H4 (cell line): Measurements from ENCODE around the gene ECI1. TPM values are rescaled to one million over a fixed set of nuclear protein-coding genes. Genes with fewer than 3 reads are reported as not detected.

Source experiments
- DNase-seq: peaks from one replicate; pipeline ENCODE4 v3.0.0-alpha.2; 2015; ENCODE audit warnings: low spot score
- total RNA-seq: library from RNA; depleted of rRNA; stranded (reverse); fragments of >200 nt; shearing (Covaris generic); gene quantifications from 2 replicates; pipeline ENCODE4 v1.2.3, GENCODE V29; 2014; rRNA removed

The ECI1 gene
- total RNA-seq = 37.6 and 48.8 TPM in 2 replicates

DNA sequence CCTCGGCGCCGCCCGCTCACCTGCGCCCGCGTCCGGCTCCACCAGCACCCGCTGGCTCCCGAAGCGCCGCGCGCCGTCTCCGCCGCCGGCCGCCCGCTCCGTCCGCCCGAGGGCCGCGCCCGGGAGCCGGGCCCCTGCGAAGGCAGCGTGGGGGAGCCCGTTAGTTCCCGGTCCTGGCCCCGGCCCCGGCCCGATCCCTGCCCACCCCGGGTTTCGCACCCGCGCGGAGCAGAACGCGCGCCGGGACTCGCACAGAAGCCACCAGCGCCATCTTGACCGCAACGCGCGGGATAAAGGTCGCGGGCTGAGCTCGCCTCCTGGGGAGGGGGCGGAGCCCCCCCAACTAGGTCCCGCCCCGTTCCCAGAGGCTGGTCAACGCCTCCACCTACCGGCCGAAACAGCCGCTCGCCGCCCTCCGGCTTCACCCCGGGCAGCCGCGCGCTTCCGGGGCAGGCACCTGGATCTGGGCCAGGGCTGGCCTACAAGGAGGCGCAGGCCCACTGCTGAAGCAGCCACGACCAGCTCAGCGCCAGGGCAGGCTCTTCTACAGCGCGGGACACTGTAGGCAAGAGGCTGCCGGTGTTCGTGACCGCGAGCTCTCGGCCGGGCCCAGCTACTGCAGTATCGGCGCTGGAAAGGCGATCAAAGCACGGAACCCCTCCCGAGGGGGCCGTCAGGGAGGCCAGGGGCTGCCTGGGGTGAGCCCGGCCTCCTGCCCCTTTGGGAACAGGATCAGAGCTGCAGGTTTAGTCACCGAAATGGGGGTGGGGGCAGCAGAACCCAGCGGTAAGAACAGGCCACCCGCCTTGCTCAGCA, at the start of gene ECI1:
TSS of gene ECI1 (minus strand) at position 292 of the 816 bp plus-strand sequence. CDS start at position 271, 21 bp downstream.
- DNase-seq = peak; percentile 88

GRCh38 chr16:2299915-2300192, 48.5 kb upstream of the ECI1 start:
- DNase-seq = no peak

DNA sequence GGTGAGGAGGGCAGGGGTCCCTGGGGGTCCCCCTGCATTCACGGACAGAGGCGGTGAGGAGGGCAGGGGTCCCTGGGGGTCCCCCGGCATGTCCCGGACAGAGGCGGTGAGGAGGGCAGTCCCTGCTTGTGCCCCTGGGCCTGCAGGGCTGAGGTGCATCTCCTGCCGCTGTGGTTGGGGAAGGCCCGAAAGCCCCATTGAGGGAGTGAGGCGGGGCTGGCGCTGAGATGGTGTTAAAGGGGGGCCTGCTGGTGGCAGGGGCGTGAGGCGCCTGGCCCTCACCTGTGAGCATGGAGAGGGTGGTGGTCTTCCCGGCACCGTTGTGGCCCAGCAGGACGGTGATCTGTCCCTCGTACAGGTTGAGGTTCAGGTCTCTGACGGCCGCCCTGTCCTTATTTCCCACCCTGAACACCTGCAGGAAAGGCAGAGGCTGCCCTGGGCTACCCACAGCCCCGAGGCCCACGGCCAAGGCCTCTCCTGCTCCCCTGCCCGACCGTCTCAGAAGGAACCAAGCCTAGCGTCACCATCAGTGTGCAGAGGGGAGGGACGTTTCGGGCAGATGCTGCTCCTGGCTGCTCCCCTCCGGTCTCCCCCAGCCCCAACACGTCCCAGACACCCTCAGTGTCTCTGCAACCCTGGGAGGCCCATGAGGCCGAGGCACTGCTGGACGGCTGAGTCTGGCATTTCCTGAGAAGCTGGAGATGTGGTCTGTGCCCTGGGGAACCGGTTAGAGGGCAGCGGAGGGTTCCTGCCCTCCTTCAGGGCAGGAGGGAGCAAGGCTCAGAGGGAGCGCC, 47.9 kb upstream of the ECI1 start:
- DNase-seq = no peak

- no peak for DNase-seq
Observed at GRCh38 chr16:2298621-2299020, 47.2 kb upstream of the ECI1 start.

GRCh38 chr16:2297506-2297860, 46.1 kb upstream of the ECI1 start:
- DNase-seq = no peak

DNA sequence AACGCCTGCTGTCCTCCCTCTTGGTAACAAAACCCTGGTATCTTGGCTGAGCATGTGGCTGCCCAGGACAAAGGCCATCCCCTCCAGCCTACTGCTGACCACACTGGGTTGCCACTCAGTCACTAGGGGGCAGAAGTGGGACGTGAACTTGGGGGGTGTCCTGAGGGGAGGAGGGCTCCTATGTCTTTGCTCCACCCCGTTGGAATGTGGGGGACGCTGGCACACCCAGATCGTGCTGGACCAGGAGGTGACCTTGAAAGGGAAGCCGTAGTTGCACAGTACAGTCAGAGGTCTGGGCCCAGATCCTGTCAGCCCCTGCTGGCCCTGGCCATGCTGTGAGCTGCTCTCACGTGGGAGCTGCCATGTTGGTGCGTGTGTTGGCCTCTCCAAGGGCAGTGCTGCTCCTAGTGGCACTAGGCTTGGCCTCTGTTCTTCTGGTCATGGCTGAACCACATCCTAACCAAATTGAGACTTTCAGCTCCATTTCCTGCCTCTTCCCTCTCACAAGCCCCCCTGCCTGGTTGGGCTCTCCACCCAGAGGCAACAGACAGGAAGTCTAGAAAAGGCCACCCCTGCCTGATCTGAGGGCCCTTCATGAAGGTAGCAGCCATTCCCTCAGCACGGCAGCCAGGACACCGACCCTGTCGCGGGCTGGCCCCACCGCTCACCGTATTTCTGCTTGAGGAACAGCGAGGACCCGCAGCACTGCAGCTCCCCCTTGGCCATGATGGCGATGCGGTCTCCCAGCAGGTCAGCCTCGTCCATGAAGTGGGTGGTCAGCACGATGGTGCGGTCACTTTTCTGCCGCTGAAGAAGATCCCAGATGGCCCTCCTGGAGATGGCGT, 45.5 kb upstream of the ECI1 start:
- peak; percentile 44 for DNase-seq

DNA sequence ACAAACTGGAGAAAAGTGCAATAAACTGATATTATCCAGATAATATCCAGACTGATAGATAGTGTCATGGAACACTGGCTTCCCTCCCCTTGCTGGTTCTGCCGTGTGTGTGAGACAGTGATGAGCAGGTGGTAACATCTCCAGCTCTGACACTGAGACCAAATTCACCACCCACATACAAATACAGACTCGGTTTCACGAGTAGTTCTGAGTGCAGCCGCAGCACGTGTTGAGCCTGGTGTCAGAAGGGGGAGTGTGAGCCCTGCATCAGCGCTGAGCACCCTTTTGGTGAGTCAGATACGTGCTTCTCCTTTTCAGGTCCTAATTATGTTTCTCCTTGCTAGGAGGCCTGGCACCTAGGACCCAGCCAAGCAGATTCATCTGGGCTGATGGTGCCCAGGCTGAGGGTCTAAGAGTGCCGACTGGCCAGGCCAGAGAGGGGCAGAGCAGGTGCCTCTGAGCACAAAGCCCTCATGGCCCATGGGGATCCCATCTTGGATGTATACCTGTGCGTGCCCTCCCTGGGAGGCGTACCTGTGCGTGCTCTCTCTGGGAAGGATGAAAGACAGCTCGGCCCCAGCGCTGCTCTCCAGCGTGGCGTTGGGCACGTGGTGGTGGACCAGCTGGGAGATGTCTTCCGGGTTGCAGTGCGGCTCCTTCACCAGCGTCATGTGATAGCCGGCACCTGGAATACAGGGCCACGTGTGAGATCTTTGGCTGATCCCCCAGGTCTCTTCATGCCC, 43.8 kb upstream of the ECI1 start:
- DNase-seq = no peak

DNA sequence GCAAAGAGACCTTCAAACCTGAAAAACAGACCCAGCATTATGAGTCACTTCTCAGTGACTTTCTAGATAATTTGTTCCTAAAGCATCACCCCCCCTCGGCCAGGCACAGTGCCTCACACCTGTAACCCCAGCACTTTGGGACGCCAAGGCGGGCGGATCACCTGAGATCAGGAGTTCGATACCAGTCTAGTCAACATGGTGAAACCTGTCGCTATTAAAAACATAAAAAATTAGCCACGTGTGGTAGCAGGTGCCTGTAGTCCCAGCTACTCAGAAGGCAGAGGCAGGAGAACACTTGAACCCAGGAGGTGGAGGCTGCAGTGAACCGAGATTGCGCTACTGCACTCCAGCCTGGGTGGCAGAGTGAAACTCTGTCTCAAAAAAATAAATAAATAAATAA, 40.8 kb upstream of the ECI1 start:
- no peak for DNase-seq

DNA sequence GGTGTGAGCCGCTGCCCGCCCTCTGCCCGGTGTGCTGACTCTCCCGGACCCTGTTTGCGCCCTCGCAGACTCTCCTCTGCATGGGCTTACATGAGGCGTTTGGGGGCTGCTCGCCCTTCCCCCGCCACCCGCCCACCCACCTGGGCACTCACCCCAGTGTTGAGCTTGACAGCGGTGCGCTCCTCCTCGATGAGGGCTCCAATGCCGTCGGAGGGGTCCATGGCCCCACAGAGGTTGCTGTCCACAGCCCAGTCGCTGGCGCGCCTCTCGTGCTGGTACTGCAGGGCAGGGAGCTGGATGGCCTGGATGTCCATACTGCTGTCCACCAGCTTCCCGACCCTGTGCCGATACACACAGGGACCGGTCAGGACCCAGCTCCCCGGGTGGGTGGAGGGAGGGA, 37.9 kb upstream of the ECI1 start:
- DNase-seq = no peak

DNA sequence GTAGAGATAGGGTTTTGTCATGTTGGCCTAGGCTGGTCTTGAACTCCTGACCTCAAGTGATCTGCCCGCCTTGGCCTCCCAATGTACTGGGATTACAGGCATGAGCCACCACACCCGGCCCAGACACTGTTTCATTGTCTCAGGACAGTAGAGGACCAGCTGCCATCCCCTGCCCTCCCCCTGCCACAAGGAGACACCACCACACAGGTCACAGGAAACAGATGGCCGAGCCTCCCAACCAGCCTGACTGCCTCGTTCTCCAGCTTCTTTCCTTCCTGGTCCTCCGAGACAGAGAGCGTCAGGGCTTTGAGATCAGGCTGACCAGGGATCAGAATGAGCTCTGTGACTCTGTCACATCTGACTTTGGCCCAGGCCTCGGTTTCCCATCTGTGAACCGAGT, 37.3 kb upstream of the ECI1 start:
- no peak for DNase-seq

DNA sequence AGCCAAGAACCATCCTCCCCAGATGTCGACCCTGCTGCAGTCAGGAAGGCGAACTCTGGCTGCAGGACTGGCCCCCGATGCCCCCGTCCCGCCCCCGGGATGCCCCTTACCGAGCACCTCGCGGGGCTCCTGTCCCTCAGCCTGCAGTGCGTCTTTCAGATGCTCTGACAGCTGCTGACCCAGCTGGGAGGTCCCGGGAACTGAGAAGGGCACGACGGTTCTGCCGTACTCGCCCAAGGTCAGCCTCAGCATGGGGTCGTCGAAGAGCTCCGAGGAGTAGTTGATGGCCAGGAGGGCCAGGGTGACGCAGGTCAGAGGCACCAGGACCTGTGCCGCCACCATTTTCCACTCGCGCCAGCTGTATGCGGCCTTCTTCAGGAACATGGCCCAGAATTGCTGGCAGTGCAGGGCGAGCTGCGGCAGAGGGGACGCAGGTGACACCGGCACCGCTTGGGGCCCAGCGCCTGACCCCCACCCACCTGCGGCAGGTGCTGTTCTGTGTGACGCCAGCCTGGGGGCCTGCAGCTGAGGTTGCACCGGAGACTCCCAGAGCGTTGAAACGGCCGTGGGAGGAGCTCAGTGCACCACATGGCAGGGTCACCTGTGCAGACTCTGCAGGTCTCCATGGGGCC, 36.6 kb upstream of the ECI1 start:
- no peak for DNase-seq

DNA sequence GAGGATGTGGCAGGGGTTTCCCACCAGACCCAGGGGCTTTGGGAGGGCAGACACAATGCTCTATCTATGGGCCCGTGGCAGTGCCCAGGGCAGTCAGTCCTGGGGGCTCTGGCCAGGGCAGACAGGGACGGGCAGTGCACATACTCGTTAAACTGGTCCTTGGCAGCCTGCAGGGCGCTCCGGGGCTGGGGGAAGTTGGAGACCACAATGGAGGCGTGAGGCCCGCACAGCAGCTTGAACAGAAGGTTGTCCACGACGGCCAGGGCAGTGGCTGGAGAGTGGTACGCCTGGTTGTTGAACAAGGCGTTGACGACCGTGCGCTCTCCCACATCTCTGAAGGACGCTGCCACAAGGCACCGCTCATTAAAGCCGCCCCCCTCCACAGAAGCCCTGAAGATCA, 35.2 kb upstream of the ECI1 start:
- DNase-seq = no peak

DNA sequence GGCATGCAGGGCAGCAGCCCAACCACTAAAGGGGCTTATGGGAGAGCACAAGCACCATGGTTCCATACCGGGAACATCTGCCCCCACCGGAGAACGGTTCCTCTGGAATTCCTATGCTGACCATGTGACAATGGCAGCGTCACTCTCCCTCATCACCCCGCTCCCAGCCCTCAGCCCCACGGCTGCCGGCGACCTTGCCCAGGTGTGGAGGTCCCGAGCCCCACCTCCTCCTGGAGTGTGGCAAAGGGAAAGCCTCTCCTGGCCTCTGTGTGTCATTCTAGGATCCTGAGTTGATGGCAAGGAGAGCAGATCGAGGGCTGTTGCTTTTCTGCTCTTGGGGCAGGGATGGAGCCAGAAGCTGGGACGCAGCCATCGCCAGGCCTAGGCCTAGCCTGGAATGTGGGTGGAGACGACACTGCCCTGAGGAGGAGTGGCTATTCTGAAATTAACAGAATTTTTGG, 34.4 kb upstream of the ECI1 start:
- DNase-seq = no peak

DNA sequence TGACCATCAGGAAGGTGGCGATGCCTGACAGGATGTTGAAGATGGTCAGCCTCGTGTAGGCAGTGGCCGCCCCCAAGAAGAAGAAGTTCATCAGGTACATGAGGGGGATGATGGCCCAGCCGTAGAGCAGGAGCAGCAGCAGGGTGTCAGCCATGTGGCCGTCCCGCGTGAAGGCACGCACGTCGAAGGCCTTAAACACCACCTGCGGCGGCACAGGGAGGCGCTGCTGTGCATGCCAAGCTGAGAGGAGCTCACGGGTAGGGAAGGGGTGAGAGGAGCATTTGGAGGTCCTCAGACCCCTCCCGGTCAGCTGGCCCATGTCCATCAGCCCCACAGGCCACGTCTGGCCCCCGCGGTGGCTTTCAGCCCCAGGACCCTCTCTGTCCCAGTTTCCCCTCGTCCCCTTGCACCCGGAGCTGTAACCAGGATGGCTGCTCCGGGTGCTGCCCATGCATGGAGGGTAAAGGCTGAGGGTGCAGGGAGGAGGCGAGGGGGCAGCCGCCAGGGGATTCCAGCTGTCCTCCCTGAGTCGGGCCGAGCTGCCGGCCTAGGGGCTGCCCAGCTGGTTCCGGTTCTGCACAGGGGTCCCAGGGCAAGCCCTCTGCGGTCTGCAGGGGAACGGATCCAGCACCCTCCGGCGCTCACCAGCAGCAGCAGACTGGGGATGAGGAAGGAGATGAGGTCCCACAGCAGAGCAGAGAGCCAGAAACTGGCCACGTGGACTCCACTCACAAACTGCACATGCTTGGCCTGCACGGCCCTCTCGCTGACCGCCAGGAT, 33.6 kb upstream of the ECI1 start:
- DNase-seq = no peak

DNA sequence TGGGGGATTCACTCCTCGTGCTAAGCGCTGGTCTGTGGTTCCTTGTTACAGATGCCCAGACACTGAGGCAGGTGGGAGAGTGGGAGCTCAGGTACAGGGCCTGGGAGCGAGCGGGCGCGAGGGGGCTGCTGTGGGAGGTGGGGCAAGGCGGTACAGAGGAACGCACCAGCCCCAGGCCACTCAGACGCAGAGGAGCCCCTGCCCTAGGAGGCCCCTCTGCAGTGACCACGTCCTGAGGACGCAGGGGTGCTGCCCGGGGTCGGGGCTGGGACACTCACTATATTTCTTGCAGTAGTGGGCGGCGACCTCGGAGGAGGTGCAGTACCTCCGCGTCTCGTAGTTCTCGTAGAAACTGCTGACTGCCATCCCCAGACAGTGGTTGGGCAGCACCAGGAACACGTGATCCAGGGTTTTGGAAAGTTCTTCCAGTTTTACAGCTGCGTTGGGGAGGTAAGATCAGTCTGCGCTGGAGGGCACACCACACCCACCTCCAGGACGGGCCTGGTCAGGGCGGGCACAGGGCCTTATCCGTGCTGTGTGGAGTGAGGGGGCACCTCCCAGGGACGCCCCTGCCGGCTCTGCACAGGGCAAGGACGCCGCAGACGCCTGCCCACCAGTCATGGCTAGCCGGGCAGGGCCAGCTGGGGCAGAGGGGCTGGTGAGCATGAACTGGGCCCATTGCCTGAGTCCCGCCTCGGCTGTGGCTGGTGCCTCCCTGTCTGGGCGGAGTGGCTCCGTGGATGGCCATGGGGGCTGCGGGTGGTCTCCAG, 32.8 kb upstream of the ECI1 start:
- no peak for DNase-seq

- DNase-seq = no peak
Observed at GRCh38 chr16:2282866-2283555, 31.6 kb upstream of the ECI1 start.

GRCh38 chr16:2282262-2282661, 30.9 kb upstream of the ECI1 start:
- DNase-seq = no peak

DNA sequence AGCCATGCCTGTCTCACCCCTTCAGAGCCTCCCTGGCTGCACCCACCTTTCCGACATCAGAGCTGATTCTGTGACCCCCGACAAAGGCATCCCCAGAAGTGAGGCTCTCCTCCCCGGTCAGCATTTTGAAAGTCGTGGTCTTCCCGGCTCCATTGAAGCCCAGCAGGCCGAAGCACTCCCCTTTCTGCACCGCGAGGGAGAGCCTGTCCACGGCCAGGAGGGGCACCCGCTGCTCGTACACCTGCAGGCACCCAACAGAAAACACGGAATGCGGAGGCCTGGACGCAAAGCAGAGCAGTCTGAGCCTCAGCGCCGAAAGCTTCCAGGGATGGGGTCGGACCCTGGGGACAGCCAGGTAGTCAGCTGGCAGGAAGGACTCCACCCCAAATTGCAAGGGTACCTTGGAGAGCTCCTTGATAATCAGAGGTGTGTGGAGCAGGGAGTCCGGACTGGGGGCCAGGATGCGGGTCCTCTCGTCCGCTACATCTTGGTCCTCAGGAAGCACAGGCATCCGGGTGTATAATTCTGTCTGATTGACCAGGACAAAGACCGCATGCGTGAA, 29.7 kb upstream of the ECI1 start:
- DNase-seq = no peak

DNA sequence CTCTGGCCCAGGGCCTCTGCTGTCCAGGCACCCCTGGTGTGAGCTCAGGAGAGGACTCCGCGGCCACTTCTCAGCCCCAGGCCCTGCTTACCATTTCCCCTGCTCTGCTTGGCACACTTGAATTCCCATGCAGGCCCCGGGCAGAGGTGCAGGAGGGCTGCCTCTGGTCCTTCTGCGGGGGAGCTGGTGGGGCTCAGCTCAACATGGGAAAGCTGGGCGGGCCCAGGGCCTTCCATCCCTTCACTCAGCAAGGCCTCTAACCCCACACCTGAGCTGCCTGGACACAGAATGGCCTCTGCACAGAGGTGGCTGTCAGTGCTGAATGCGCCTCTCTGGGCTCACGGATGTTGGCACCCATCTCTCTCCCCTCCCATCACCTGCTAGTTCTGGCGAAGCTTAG, 29.1 kb upstream of the ECI1 start:
- no peak for DNase-seq
